ENCODE measurements around the gene MAPK9.
A peak's percentile ranks its signal among the peaks of the same experiment; 100 is the strongest.

The MAPK9 gene

DNA sequence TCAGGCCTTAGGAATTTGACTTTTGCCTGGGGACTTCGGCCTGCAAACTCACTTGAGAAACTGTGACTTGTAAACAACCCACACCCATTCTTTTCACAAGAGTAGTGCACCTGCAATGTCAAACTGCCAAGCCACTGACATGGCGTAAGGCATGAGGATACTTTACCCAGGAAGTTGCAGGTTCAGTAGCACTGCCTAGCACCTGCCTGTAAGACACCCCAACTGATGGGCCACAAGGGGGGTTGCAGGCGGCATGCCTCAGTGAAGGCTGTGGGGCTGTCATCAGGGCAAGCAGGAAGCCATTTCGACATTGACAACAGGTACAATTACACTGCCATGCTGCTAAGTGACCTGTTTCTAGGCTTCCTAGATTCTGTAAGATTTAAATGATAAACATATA lies 41.6 kb downstream of the MAPK9 start:
- no peak overlapping the region for H4K8ac ChIP-seq (ENCODE audit: low read depth, low read length)
- DNase-seq = peak in 1 of 2 donors; percentile 25
- no peaks in the 10 kb centered on the region for H3K27me3 ChIP-seq (ENCODE audit: insufficient read depth, low read length)
- no peak overlapping the region for H3K4ac ChIP-seq (ENCODE audit: low read depth, low read length)
- H3K4me3 ChIP-seq (ENCODE audit: low read depth, low read length) = no peak overlapping the region
- peaks cover 56 to 59% of the 10 kb centered on the region in 2 experiments for H3K36me3 ChIP-seq (ENCODE audit: control insufficient read depth in 1 of 2, insufficient read depth in 2 of 2, low read length in 2 of 2)
- no peak overlapping the region for H3K23ac ChIP-seq (ENCODE audit: low read length)
- H3K4me1 ChIP-seq (ENCODE audit: control insufficient read depth in 1 of 2, insufficient read depth in 2 of 2, low read length in 2 of 2) = no peaks in the 10 kb centered on the region
- WGBS (ENCODE audit: extremely low coverage, insufficient coverage, insufficient read length) = no CpG with 5 or more reads among the region's 4 CpGs
- H3K9me3 ChIP-seq (ENCODE audit: insufficient read depth, low read depth, low read length) = peaks cover 35% of the 10 kb centered on the region
- no peak overlapping the region for H3K4me2 ChIP-seq (ENCODE audit: low read length)
- no peak overlapping the region for H2BK120ac ChIP-seq (ENCODE audit: insufficient read depth, low read length, poor library complexity)
- H2BK12ac ChIP-seq (ENCODE audit: low read length) = no peak overlapping the region
- H4K12ac ChIP-seq (ENCODE audit: low read depth, low read length) = no peak overlapping the region
- no peak overlapping the region for H3K27ac ChIP-seq (ENCODE audit: low read depth, low read length)
- no peaks in the 10 kb centered on the region for H3K79me2 ChIP-seq (ENCODE audit: control insufficient read depth, insufficient read depth, low read length, poor library complexity)
- no peak overlapping the region for H3K14ac ChIP-seq (ENCODE audit: low read length)
- no peak overlapping the region for H3K9ac ChIP-seq (ENCODE audit: low read length)
- H2AFZ ChIP-seq (ENCODE audit: insufficient read depth, low read length, poor library complexity) = no peak overlapping the region
- H2AK5ac ChIP-seq (ENCODE audit: low read length) = no peak overlapping the region
- no peak overlapping the region for H4K91ac ChIP-seq (ENCODE audit: low read depth, low read length)
- no peaks in the 10 kb centered on the region for H3K79me1 ChIP-seq (ENCODE audit: low read length)
- H3K18ac ChIP-seq (ENCODE audit: low read length) = no peak overlapping the region
- H2BK5ac ChIP-seq (ENCODE audit: low read depth, low read length, poor library complexity) = no peak overlapping the region

DNA sequence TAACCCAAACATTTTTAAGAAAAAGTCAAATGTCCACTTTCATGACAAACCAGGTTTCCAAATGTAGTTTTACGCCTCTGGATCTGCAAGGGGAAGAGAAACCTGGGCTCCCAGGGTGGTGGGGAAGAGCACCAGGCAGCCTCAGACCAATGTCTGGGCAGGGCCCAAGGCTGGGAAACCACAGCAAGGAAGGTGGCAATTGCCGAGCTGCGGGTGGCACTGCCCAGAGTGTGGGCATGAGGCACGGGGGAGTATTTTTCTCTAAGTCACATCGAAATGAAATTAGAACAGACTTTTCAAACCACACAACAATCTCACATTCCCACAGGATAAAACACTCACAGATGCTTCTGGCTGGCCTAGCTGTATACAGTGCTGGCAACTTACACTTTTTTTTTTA lies 50.3 kb downstream of the MAPK9 start:
- Histone ChIP-seq H3K9ac (ENCODE audit: low read length) (no peak overlapping the region), H4K91ac (ENCODE audit: low read depth, low read length) (no peak overlapping the region), H3K27me3 (ENCODE audit: insufficient read depth, low read length) (no peaks in the 10 kb centered on the region), H3K4me1 (ENCODE audit: control insufficient read depth in 1 of 2, insufficient read depth in 2 of 2, low read length in 2 of 2) (no peaks in the 10 kb centered on the region), H2BK5ac (ENCODE audit: low read depth, low read length, poor library complexity) (no peak overlapping the region), H3K18ac (ENCODE audit: low read length) (no peak overlapping the region), H4K8ac (ENCODE audit: low read depth, low read length) (no peak overlapping the region), H2BK120ac (ENCODE audit: insufficient read depth, low read length, poor library complexity) (no peak overlapping the region), H3K23ac (ENCODE audit: low read length) (no peak overlapping the region), H3K27ac (ENCODE audit: low read depth, low read length) (no peak overlapping the region), H3K4me2 (ENCODE audit: low read length) (no peak overlapping the region), H3K79me1 (ENCODE audit: low read length) (no peaks in the 10 kb centered on the region), H2BK12ac (ENCODE audit: low read length) (no peak overlapping the region), H3K36me3 (ENCODE audit: control insufficient read depth in 1 of 2, insufficient read depth in 2 of 2, low read length in 2 of 2) (peaks cover 23 to 28% of the 10 kb centered on the region in 2 experiments), H4K12ac (ENCODE audit: low read depth, low read length) (no peak overlapping the region), H3K14ac (ENCODE audit: low read length) (no peak overlapping the region), H3K4me3 (ENCODE audit: low read depth, low read length) (no peak overlapping the region), H3K79me2 (ENCODE audit: control insufficient read depth, insufficient read depth, low read length, poor library complexity) (no peaks in the 10 kb centered on the region), H2AK5ac (ENCODE audit: low read length) (no peak overlapping the region), H3K4ac (ENCODE audit: low read depth, low read length) (no peak overlapping the region), H3K9me3 (ENCODE audit: insufficient read depth, low read depth, low read length) (peaks cover 1% of the 10 kb centered on the region), H2AFZ (ENCODE audit: insufficient read depth, low read length, poor library complexity) (no peak overlapping the region)
- no peak for DNase-seq
- no CpG with 5 or more reads among the region's 5 CpGs for WGBS (ENCODE audit: extremely low coverage, insufficient coverage, insufficient read length)

DNA sequence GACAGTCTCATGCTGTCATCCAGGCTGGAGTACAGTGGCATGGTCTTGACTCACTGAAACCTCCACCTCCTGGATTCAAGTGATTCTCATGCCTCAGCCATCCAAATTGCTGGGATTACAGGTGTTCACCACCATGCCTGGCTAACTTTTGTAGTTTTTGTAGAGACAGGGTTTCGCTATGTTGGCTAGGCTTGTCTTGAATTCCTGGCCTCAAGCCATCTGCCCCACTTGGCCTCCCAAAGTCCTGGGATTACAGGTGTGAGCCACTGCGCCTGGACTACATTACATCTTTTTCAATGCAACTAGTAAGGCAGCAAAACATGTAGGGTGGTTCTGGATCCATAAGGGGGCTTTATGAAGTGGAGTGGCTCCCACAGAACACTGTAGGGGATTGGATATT lies 53.3 kb downstream of the MAPK9 start:
- Histone ChIP-seq H3K14ac (ENCODE audit: low read length) (no peak overlapping the region), H3K79me2 (ENCODE audit: control insufficient read depth, insufficient read depth, low read length, poor library complexity) (no peaks in the 10 kb centered on the region), H3K4ac (ENCODE audit: low read depth, low read length) (no peak overlapping the region), H2AFZ (ENCODE audit: insufficient read depth, low read length, poor library complexity) (no peak overlapping the region), H3K36me3 (ENCODE audit: control insufficient read depth in 1 of 2, insufficient read depth in 2 of 2, low read length in 2 of 2) (peaks cover 26 to 29% of the 10 kb centered on the region in 2 experiments), H3K79me1 (ENCODE audit: low read length) (no peaks in the 10 kb centered on the region), H2BK12ac (ENCODE audit: low read length) (no peak overlapping the region), H2BK120ac (ENCODE audit: insufficient read depth, low read length, poor library complexity) (no peak overlapping the region), H4K91ac (ENCODE audit: low read depth, low read length) (no peak overlapping the region), H4K8ac (ENCODE audit: low read depth, low read length) (no peak overlapping the region), H3K27me3 (ENCODE audit: insufficient read depth, low read length) (no peaks in the 10 kb centered on the region), H3K4me3 (ENCODE audit: low read depth, low read length) (no peak overlapping the region), H2AK5ac (ENCODE audit: low read length) (no peak overlapping the region), H3K9ac (ENCODE audit: low read length) (no peak overlapping the region), H2BK5ac (ENCODE audit: low read depth, low read length, poor library complexity) (no peak overlapping the region), H3K4me1 (ENCODE audit: control insufficient read depth in 1 of 2, insufficient read depth in 2 of 2, low read length in 2 of 2) (peaks cover 1 to 2% of the 10 kb centered on the region in 2 experiments), H3K27ac (ENCODE audit: low read depth, low read length) (no peak overlapping the region), H3K18ac (ENCODE audit: low read length) (no peak overlapping the region), H3K9me3 (ENCODE audit: insufficient read depth, low read depth, low read length) (peaks cover 1% of the 10 kb centered on the region), H3K4me2 (ENCODE audit: low read length) (no peak overlapping the region), H3K23ac (ENCODE audit: low read length) (no peak overlapping the region), H4K12ac (ENCODE audit: low read depth, low read length) (no peak overlapping the region)
- DNase-seq = peak in 1 of 2 donors; percentile 3
- no CpG with 5 or more reads among the region's 2 CpGs for WGBS (ENCODE audit: extremely low coverage, insufficient coverage, insufficient read length)

DNA sequence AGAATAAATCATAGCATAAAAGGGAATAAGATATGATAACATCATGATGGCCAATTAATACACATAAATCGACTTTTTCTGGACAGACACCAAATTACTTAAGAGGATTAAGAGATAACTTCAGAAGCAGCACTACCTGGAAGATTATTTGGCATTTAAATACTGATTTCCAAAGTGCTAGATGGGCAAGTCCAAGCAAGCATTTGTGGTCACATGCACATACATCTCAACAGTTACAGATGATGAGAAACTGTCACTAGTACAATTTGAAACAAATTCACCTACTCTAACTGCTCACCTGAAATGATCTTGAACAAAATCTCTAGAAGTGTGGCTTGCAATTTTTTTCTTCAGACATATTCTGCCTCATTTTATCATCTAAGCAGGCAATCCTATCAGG lies 56.0 kb downstream of the MAPK9 start:
- no peak overlapping the region for H3K18ac ChIP-seq (ENCODE audit: low read length)
- no CpG with 5 or more reads among the region's 1 CpG for WGBS (ENCODE audit: extremely low coverage, insufficient coverage, insufficient read length)
- no peak overlapping the region for H3K27ac ChIP-seq (ENCODE audit: low read depth, low read length)
- H3K27me3 ChIP-seq (ENCODE audit: insufficient read depth, low read length) = no peaks in the 10 kb centered on the region
- H3K9ac ChIP-seq (ENCODE audit: low read length) = no peak overlapping the region
- no peak overlapping the region for H4K12ac ChIP-seq (ENCODE audit: low read depth, low read length)
- no peak overlapping the region for H2AK5ac ChIP-seq (ENCODE audit: low read length)
- no peak overlapping the region for H4K91ac ChIP-seq (ENCODE audit: low read depth, low read length)
- H2BK12ac ChIP-seq (ENCODE audit: low read length) = no peak overlapping the region
- peaks cover 1% of the 10 kb centered on the region for H3K9me3 ChIP-seq (ENCODE audit: insufficient read depth, low read depth, low read length)
- no peak overlapping the region for H3K23ac ChIP-seq (ENCODE audit: low read length)
- H3K4me2 ChIP-seq (ENCODE audit: low read length) = no peak overlapping the region
- no peak overlapping the region for H2AFZ ChIP-seq (ENCODE audit: insufficient read depth, low read length, poor library complexity)
- peaks cover 2% of the 10 kb centered on the region in 2 experiments for H3K4me1 ChIP-seq (ENCODE audit: control insufficient read depth in 1 of 2, insufficient read depth in 2 of 2, low read length in 2 of 2)
- H3K79me2 ChIP-seq (ENCODE audit: control insufficient read depth, insufficient read depth, low read length, poor library complexity) = no peaks in the 10 kb centered on the region
- DNase-seq = no peak
- no peak overlapping the region for H3K4me3 ChIP-seq (ENCODE audit: low read depth, low read length)
- no peak overlapping the region for H3K14ac ChIP-seq (ENCODE audit: low read length)
- H3K79me1 ChIP-seq (ENCODE audit: low read length) = no peaks in the 10 kb centered on the region
- no peak overlapping the region for H4K8ac ChIP-seq (ENCODE audit: low read depth, low read length)
- no peak overlapping the region for H2BK5ac ChIP-seq (ENCODE audit: low read depth, low read length, poor library complexity)
- H3K4ac ChIP-seq (ENCODE audit: low read depth, low read length) = no peak overlapping the region
- H2BK120ac ChIP-seq (ENCODE audit: insufficient read depth, low read length, poor library complexity) = no peak overlapping the region
- peaks cover 25 to 26% of the 10 kb centered on the region in 2 experiments for H3K36me3 ChIP-seq (ENCODE audit: control insufficient read depth in 1 of 2, insufficient read depth in 2 of 2, low read length in 2 of 2)

All from trophoblast cell (in vitro differentiated cells and primary cell).